WERI-Rb-1 (cell line): Measurements from ENCODE around the gene NSFL1C.

Experiments used
- DNase-seq: peaks from one replicate; pipeline ENCODE4 v3.0.0-alpha.2; 2020
- H3K27ac ChIP-seq: fragments of 250-450 bp; sonication (Bioruptor Pico); 2 replicates; pipeline ENCODE4 v1.5.1; 2020; ENCODE audit warnings: mild to moderate bottlenecking, moderate library complexity
- H3K27me3 ChIP-seq: fragments of 250-450 bp; sonication (Bioruptor Pico); 2 replicates; pipeline ENCODE4 v1.5.1; 2021; ENCODE audit warnings: mild to moderate bottlenecking, low read depth, moderate library complexity; ENCODE audit not compliant: insufficient read depth, severe bottlenecking
- H3K36me3 ChIP-seq: fragments of 250-450 bp; sonication (Bioruptor Pico); 2 replicates; pipeline ENCODE4 v1.5.1; 2020; ENCODE audit warnings: mild to moderate bottlenecking, moderate library complexity
- H3K4me3 ChIP-seq: 2 replicates; pipeline ENCODE4 v1.5.1; 2011; ENCODE audit warnings: low read depth, mild to moderate bottlenecking, control low read depth, low read length
- H3K9me3 ChIP-seq: fragments of 250-450 bp; sonication (Bioruptor Pico); 2 replicates; pipeline ENCODE4 v1.5.1; 2021; ENCODE audit warnings: mild to moderate bottlenecking, moderate library complexity; ENCODE audit not compliant: severe bottlenecking
- CTCF ChIP-seq: IDR thresholded peaks from 2 replicates; pipeline ENCODE4 v1.5.1; 2011; ENCODE audit warnings: low read depth, mild to moderate bottlenecking, control low read depth, inconsistent platforms, low read length

The NSFL1C gene

DNA sequence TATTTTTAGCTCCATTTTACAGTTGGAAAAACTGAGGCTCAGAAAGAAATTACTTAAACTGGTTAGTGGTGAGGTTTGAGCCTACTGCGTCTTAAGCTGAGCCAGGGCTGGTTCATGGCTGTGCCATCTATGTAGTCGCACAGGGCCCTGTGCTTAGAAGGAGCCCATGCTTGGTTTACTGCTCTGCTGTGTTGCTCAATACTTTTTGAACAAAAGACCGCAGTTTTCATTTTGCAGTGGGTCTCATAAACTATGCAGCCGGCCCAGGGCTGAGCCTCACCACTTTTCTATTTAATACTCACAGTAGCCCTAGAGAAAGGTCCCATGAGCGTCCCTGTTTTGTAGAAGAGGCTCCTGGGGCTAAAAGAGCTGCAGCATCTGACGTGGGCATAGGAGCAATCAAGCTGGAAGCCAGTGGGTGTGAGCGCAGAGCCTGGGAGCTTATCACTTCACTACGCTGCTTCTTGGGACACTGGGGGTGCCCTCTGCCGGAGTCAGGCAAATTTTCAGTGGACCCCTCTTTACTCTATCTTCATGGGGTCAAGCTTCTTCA is 24.1 kb upstream of the NSFL1C start:
- Histone ChIP-seq H3K36me3 (no peaks in the 10 kb centered on the region), H3K27ac (no peak overlapping the region), H3K4me3 (no peak overlapping the region), H3K27me3 (peaks cover 53% of the 10 kb centered on the region), H3K9me3 (peaks cover 2% of the 10 kb centered on the region)
- TF ChIP-seq CTCF: no peak
- no peak for DNase-seq

GRCh38 chr20:1489764-1490436 is 23.3 kb upstream of the NSFL1C start:
- H3K27me3 ChIP-seq: peaks cover 50% of the 10 kb centered on the region
- H3K36me3 ChIP-seq: no peaks in the 10 kb centered on the region
- H3K27ac ChIP-seq: no peak overlapping the region
- no peak for DNase-seq
- TF ChIP-seq CTCF: no peak
- no peak overlapping the region for H3K4me3 ChIP-seq
- H3K9me3 ChIP-seq: peaks cover 2% of the 10 kb centered on the region

DNA sequence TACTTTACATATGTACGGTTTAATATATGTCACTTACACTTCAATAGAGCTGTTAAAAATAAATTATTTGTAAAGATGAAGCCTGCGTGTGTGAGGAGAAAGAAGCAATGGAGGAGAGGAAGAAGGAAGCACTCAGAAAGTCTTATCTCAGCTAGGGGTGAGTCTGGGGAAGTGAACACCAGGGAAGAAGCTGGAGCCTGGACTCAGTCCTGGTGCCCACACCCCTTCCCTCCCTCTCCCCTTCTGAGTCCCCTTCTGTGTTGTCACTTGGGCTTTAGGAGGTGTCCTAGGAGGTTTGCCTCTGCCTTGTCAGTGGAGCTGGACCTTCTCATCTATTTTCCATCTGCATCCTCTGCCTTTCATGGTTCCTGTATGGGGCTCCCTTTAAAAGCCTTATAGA is 22.7 kb upstream of the NSFL1C start:
- Histone ChIP-seq H3K27ac (no peak overlapping the region), H3K9me3 (peaks cover 2% of the 10 kb centered on the region), H3K4me3 (no peak overlapping the region), H3K36me3 (no peaks in the 10 kb centered on the region), H3K27me3 (peaks cover 48% of the 10 kb centered on the region)
- DNase-seq: no peak
- TF ChIP-seq CTCF: no peak

DNA sequence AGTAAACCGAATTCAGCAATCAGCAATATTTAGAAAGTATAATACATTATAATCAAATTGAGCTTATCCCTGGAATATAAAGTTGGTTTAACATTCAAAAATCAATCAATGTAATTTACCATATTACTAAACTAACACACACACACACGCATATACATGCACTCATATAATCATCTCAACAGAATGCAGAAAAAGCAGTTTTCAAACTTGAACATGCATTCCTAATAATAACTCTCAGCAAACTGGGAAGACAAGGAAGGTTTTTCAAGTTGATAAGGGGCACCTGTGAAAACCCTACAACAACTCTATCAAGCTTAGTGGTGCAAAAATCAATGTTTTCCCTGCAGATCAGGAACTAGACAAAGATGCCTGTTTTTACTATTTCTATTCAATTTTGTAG is 19.9 kb upstream of the NSFL1C start:
- Histone ChIP-seq H3K4me3 (no peak overlapping the region), H3K27ac (no peak overlapping the region), H3K27me3 (peaks cover 48% of the 10 kb centered on the region), H3K36me3 (no peaks in the 10 kb centered on the region), H3K9me3 (no peaks in the 10 kb centered on the region)
- no peak for TF ChIP-seq CTCF
- DNase-seq: no peak

GRCh38 chr20:1484438-1485116 is 17.9 kb upstream of the NSFL1C start:
- H3K4me3 ChIP-seq: no peak overlapping the region

More at GRCh38 chr20:1484438-1485116, 17.9 kb upstream of the NSFL1C start:
- Histone ChIP-seq H3K9me3 (no peaks in the 10 kb centered on the region), H3K27me3 (peaks cover 48% of the 10 kb centered on the region), H3K27ac (no peak overlapping the region), H3K36me3 (no peaks in the 10 kb centered on the region)
- DNase-seq: no peak
- TF ChIP-seq CTCF: no peak
